ENCODE measurements around the gene HOXD3.

DNA sequence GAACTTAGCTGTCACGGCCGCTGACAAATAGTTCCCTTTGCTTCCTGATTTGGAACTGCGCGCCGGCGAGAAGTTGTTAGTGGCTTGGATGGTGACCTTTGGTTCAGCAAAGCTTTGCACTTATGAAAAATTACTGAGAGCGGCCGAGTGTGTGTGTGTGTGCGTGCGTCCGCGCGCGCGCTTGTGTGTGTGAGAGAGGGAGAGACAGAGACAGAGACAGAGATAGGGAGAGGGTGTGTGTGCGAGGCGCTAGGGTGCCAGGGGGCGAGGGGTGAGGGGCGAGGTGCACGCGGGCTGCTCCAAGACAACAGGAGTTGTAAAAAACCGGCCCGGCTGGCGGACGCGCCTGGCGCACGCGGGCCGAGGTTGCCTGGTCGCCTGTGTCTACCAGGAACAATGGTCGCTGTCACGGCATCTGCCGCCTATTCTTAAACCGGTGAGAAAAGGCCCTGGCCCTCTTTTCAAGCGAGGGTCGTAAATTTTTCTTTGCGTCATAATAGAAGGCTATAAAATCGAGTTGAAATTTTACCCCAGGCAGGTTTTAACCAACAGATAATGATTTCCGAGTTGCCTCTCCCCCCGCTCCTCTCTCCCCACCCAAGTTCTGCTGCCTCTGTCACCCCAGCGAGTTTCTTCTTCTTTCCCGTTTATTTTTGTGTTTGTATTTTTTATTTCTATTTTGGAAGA lies 535 bp downstream of the HOXD3 start:
- TF ChIP-seq, protein P1, sequence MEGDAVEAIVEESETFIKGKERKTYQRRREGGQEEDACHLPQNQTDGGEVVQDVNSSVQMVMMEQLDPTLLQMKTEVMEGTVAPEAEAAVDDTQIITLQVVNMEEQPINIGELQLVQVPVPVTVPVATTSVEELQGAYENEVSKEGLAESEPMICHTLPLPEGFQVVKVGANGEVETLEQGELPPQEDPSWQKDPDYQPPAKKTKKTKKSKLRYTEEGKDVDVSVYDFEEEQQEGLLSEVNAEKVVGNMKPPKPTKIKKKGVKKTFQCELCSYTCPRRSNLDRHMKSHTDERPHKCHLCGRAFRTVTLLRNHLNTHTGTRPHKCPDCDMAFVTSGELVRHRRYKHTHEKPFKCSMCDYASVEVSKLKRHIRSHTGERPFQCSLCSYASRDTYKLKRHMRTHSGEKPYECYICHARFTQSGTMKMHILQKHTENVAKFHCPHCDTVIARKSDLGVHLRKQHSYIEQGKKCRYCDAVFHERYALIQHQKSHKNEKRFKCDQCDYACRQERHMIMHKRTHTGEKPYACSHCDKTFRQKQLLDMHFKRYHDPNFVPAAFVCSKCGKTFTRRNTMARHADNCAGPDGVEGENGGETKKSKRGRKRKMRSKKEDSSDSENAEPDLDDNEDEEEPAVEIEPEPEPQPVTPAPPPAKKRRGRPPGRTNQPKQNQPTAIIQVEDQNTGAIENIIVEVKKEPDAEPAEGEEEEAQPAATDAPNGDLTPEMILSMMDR (IDR thresholded peaks at IDR 0.05) = no peak
- TF ChIP-seq POLR2A (IDR thresholded peaks at IDR 0.05) = no peak

Measured in Peyer's patch (tissue), 4 donors.